Kidney epithelial cell (primary cell): ENCODE measurements around the gene ZCWPW1. TPM values are rescaled to one million over a fixed set of nuclear protein-coding genes. Genes with fewer than 3 reads are reported as not detected.

Source experiments
- DNase-seq: peaks from one replicate; pipeline ENCODE4 v3.0.0-alpha.2; 2010; ENCODE audit warnings: low read depth
- H3K27me3 ChIP-seq: 2 replicates; pipeline ENCODE4 v1.6.0; 2011; ENCODE audit warnings: low read length; ENCODE audit not compliant: control insufficient read depth, insufficient read depth
- H3K36me3 ChIP-seq: 2 replicates; pipeline ENCODE4 v1.5.1; 2011; ENCODE audit warnings: low read length; ENCODE audit not compliant: control insufficient read depth, insufficient read depth
- H3K4me3 ChIP-seq: 2 replicates; pipeline ENCODE4 v1.5.1; 2011; ENCODE audit warnings: low read depth, mild to moderate bottlenecking, control low read depth, low read length
- total RNA-seq: library from RNA; depleted of rRNA; stranded (reverse); fragments of >200 nt; gene quantifications from 2 replicates; pipeline ENCODE4 v1.2.3, GENCODE V29; 2015
- TF ChIP-seq, protein P1 (sequence below): IDR thresholded peaks from 2 replicates; pipeline ENCODE4 v1.5.1; 2011; ENCODE audit warnings: mild to moderate bottlenecking, moderate library complexity, low read length, control low read depth, inconsistent platforms; ENCODE audit not compliant: insufficient read depth, poor library complexity, severe bottlenecking

Gene ZCWPW1
- total RNA-seq, 1 donor from 2014 or later, result 0.88 TPM

DNA sequence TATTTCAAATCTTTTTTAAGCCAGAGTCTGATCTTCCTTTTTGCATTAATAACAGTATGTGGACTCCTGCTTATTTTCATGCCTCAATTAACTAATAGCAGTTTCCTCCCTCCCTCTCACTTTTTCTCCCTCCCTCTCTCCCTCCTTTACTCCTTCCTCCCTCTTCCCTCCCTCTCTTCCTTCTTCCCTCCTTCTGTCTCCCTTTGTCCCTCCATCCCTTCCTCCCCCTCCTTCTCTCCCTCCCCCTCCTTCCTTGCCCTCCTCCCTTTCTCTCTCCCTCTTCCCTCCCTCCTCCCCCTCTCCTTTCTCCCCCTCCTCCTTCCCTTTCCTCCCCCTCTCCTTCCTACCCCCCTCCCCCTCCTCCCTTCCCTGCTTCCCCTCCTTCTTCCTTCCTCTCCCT is 2.0 kb downstream of the ZCWPW1 start:
- Histone ChIP-seq H3K4me3 (no peak overlapping the region), H3K36me3 (no peaks in the 10 kb centered on the region), H3K27me3 (no peaks in the 10 kb centered on the region)
- DNase-seq, result no peak
- TF ChIP-seq, protein P1, sequence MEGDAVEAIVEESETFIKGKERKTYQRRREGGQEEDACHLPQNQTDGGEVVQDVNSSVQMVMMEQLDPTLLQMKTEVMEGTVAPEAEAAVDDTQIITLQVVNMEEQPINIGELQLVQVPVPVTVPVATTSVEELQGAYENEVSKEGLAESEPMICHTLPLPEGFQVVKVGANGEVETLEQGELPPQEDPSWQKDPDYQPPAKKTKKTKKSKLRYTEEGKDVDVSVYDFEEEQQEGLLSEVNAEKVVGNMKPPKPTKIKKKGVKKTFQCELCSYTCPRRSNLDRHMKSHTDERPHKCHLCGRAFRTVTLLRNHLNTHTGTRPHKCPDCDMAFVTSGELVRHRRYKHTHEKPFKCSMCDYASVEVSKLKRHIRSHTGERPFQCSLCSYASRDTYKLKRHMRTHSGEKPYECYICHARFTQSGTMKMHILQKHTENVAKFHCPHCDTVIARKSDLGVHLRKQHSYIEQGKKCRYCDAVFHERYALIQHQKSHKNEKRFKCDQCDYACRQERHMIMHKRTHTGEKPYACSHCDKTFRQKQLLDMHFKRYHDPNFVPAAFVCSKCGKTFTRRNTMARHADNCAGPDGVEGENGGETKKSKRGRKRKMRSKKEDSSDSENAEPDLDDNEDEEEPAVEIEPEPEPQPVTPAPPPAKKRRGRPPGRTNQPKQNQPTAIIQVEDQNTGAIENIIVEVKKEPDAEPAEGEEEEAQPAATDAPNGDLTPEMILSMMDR, result no peak

DNA sequence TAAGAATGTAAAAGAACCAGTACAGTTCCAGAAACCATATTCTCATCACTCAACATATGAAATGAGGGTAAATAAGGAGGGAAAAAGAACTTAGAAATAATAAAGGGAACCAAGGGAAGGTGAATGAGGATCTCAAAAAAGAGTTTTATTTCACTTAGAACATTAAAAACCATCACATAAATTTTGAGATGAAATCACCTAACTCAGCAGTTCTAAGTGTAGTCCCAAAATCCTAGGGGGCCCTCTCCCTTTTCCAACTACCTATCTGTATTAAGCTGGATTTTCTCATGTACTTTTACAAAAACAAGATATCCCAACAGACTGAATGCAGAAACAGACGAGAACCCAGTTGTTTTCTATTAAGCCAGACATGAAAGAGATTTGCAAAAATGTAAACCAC is 3.2 kb downstream of the ZCWPW1 start:
- no peak for DNase-seq
- H3K27me3 ChIP-seq, result no peaks in the 10 kb centered on the region
- H3K36me3 ChIP-seq, result no peaks in the 10 kb centered on the region
- no peak overlapping the region for H3K4me3 ChIP-seq
- TF ChIP-seq, protein P1, result no peak

DNA sequence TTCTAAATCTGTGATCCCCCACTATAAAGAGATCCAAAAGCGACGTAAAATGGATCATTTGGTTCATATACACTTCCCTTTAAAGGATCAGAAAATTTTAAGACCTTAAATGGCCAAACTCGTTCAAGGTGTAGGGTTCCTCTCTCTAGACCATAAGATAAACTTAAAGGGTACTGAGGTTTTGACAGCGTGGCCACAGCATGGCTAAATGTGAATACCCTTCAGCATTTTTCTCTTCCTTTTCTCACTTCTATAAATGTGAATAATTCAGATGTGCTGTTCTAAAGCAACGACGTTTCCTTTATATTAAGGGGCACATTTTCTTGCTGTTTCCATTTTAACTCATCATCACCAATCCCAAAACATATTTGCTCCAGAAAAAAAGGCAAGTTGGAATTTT is 5.2 kb downstream of the ZCWPW1 start:
- Histone ChIP-seq H3K4me3 (no peak overlapping the region), H3K36me3 (no peaks in the 10 kb centered on the region), H3K27me3 (no peaks in the 10 kb centered on the region)
- no peak for DNase-seq
- TF ChIP-seq, protein P1, result no peak

DNA sequence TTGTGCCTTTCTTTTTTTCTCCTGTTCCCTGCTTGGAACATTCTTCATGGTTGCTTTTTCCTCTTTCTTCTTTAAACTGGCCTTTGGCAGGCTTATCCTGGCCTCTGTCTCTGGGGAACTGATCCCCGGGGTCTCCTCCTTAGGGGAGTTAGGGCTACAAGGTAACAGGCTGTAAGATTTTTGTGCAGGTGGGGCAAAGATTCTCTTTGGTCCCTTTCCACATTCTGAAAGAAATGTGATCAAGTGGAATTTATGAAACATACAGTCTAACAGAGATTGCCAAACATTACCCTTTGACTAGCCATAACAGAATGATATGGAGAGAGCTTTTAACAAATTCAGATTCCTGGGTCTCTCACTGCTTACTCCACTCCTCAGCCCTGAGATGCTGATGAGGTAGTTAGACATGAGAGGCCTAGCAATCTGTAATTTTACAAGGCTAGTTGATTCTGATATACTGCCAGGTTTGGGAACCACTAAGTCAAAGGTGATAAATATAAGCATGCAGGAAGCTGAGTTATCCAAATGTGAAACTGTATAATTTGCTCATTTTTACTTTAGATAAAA is 8.8 kb downstream of the ZCWPW1 start:
- DNase-seq, result no peak
- Histone ChIP-seq H3K27me3 (no peaks in the 10 kb centered on the region), H3K4me3 (no peak overlapping the region), H3K36me3 (no peaks in the 10 kb centered on the region)
- TF ChIP-seq, protein P1, result no peak

DNA sequence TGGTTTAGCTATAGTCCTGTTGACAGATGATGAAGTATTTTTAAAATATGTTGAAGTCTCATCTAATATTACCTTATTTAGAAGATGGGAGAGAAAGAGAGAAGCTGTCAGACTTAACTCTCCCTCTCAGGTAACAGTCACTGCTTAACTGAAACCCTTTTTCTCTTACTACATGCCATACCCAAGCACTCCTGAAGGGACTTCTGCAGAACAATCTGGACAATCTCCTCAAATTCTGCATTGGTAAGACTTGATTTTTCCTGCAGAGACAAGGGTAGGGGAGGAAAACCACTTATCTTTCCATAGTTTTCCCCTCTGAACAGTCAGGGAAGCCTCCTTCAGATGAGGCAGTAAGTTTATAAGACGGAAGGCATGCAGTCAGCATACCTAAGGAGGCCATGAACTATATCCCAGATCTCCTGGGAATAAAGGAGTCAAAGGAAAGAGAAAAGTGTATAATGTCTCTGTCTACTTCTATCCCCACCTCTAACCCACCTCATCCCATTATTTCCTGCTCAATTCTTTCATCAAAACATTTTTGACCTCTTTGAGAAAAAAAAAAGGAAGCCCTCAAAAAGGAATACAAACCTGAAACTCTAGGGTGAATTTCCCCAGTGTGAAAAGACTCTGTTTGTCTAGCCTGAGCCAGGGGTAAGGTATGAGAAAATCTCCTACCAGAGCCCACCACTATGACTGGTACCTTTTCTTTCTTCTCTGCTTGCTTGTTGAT is 9.4 kb downstream of the ZCWPW1 start:
- no peak for DNase-seq
- Histone ChIP-seq H3K36me3 (no peaks in the 10 kb centered on the region), H3K4me3 (no peak overlapping the region), H3K27me3 (no peaks in the 10 kb centered on the region)
- TF ChIP-seq, protein P1, result no peak

DNA sequence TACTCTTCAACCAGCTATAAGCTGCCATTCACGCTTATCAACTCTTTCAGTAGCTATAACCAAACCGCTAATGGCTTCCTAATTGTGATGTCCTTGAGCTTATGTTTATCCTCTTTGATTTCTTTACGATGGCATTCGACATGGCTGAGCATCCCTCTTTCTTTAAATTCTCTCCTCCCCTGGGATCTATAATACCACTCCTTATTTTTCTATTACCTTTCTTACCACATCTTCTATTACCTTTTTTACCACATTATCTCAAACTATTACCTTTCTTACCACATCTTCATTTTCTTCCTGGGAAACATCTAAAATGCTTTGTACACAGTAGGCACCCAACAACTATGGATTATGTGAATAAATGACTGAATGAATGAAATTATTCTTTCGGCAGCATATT is 13.1 kb downstream of the ZCWPW1 start:
- TF ChIP-seq, protein P1, result no peak
- no peaks in the 10 kb centered on the region for H3K36me3 ChIP-seq

More for the DNA sequence above, 13.1 kb downstream of the ZCWPW1 start:
- Histone ChIP-seq H3K4me3 (no peak overlapping the region), H3K27me3 (no peaks in the 10 kb centered on the region)
- no peak for DNase-seq
